Thyroid gland (tissue), 4 donors: Measurements from ENCODE around the gene FRMD7. TPM values are rescaled to one million over a fixed set of nuclear protein-coding genes. Genes with fewer than 3 reads are reported as not detected.

ENCODE experiments used
- DNase-seq, 2 donors: peaks; one replicate each; pipeline ENCODE4 v3.0.0-alpha.2; 2019
- H3K27ac ChIP-seq, 3 donors: fragments of 200-600 bp; sonication (generic); 1 replicate in 2 of 3; 2 replicates in 1 of 3; pipeline ENCODE4 v1.5.1; 2016 to 2019; ENCODE audit warnings: mild to moderate bottlenecking in 1 of 3, moderate library complexity in 1 of 3
- H3K27me3 ChIP-seq: fragments of 200-600 bp; sonication (generic); one replicate; pipeline ENCODE4 v1.5.1; 2019
- H3K36me3 ChIP-seq, 2 donors: fragments of 200-600 bp; sonication (generic); one replicate each; pipeline ENCODE4 v1.5.1; 2016 to 2019
- H3K4me1 ChIP-seq, 2 donors: fragments of 200-600 bp; sonication (generic); one replicate each; pipeline ENCODE4 v1.5.1; 2017 to 2019
- H3K4me3 ChIP-seq, 3 donors: fragments of 200-600 bp; sonication (generic); replicated peaks in 1 of 3; 1 replicate in 2 of 3; 2 replicates in 1 of 3; pipeline ENCODE4 v1.5.1; 2016; ENCODE audit warnings: mild to moderate bottlenecking in 1 of 3
- H3K9me3 ChIP-seq: fragments of 200-600 bp; sonication (generic); one replicate; pipeline ENCODE4 v1.5.1; 2017
- POLR2A ChIP-seq, 2 donors: fragments of 450-650 bp; IDR thresholded peaks; one replicate each; pipeline ENCODE4 v1.6.1; 2017; ENCODE audit warnings: antibody characterized with exemption in 2 of 2, mild to moderate bottlenecking in 2 of 2, moderate library complexity in 1 of 2
- WGBS, 2 donors: methylation state at CpG; one replicate each; pipeline ENCODE4 v1.1.5; 2017; 5-methylcytosine and 5-hydroxymethylcytosine counted together
- intact Hi-C: fragments of 100-400 bp; cut with DNase I; formaldehyde crosslinking; loops from one replicate; pipeline ENCODE4 v1.15.1; 2023
- total RNA-seq, 4 donors: library from RNA; depleted of rRNA; stranded (reverse); fragments of >200 nt; gene quantifications; one replicate each; pipeline ENCODE4 v1.2.3, GENCODE V29; 2016
- TF ChIP-seq, protein P1 (sequence below), 6 experiments: fragments of 200-600 bp in 3 of 6; fragments of 450-650 bp in 3 of 6; sonication (generic) in 3 of 6; IDR thresholded peaks; one replicate each; pipeline ENCODE4 v1.5.1; 2016 to 2019; ENCODE audit warnings: antibody characterized with exemption in 6 of 6, mild to moderate bottlenecking in 2 of 6, inconsistent platforms in 1 of 6, moderate library complexity in 1 of 6

The FRMD7 gene
- total RNA-seq, 4 donors from 2014 or later, result not detected

DNA sequence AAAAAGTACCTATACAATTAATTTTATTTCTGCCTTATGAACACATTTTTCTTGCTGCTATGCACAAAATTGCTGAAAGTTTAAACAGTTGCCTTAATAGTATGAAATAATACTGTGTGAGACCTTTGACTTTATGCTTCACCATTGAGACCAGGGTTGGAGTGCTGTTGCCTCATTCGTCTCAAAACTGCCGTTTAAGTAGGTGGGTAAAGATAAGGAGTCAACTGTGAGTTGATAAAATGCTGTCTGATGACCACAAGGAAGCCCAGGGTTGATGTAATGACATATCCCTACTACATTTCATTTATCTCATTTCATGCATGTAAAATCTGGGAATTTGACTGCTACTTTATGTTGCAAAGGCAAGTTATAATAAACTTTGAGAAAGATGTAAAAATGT lies 81.3 kb downstream of the FRMD7 start:
- no peak for DNase-seq
- Histone ChIP-seq H3K9me3 (no peaks in the 10 kb centered on the region), H3K4me1 (no peaks in the 10 kb centered on the region), H3K27me3 (no peaks in the 10 kb centered on the region), H3K36me3 (no peaks in the 10 kb centered on the region), H3K27ac (no peak overlapping the region), H3K4me3 (no peak overlapping the region)
- intact Hi-C loops, result no loop called here
- 39 to 52% methylated on average over 2 of the region's 2 CpGs for WGBS, 2 donors
- TF ChIP-seq, protein P1, sequence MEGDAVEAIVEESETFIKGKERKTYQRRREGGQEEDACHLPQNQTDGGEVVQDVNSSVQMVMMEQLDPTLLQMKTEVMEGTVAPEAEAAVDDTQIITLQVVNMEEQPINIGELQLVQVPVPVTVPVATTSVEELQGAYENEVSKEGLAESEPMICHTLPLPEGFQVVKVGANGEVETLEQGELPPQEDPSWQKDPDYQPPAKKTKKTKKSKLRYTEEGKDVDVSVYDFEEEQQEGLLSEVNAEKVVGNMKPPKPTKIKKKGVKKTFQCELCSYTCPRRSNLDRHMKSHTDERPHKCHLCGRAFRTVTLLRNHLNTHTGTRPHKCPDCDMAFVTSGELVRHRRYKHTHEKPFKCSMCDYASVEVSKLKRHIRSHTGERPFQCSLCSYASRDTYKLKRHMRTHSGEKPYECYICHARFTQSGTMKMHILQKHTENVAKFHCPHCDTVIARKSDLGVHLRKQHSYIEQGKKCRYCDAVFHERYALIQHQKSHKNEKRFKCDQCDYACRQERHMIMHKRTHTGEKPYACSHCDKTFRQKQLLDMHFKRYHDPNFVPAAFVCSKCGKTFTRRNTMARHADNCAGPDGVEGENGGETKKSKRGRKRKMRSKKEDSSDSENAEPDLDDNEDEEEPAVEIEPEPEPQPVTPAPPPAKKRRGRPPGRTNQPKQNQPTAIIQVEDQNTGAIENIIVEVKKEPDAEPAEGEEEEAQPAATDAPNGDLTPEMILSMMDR (IDR thresholded peaks at IDR 0.05), result no peak
- no peak for TF ChIP-seq POLR2A (IDR thresholded peaks at IDR 0.05)

GRCh38 chrX:132045456-132045855 lies 82.4 kb downstream of the FRMD7 start:
- H3K9me3 ChIP-seq, result no peaks in the 10 kb centered on the region
- no peaks in the 10 kb centered on the region for H3K4me1 ChIP-seq
- 79 to 85% methylated on average over 2 of the region's 2 CpGs for WGBS, 2 donors
- intact Hi-C loops, result no loop called here
- DNase-seq, result no peak
- H3K36me3 ChIP-seq, result no peaks in the 10 kb centered on the region
- TF ChIP-seq, protein P1 (IDR thresholded peaks at IDR 0.05), result no peak
- TF ChIP-seq POLR2A (IDR thresholded peaks at IDR 0.05), result no peak
- no peaks in the 10 kb centered on the region for H3K27me3 ChIP-seq
- H3K27ac ChIP-seq, result no peak overlapping the region
- no peak overlapping the region for H3K4me3 ChIP-seq

DNA sequence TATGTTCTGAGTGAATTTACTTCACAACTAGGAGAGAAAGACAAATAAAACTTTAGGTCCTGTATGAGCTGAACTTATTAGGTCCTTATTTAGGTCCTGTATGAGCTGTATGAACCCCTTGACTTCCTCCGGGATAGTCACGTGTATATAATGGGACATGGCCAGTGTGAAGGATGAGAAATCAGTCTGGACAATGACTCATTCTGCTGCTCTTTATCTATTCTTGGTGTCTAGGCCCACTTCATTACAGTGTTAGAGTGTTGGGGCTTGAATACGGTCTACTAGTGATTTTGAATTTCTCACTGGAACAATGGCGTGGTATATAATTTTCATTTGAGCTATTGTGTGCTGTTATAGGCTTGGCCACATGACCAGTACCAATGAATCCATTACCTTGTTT lies 82.9 kb downstream of the FRMD7 start:
- TF ChIP-seq POLR2A (IDR thresholded peaks at IDR 0.05), result no peak
- TF ChIP-seq, protein P1 (IDR thresholded peaks at IDR 0.05), result no peak
- Histone ChIP-seq H3K9me3 (no peaks in the 10 kb centered on the region), H3K27me3 (no peaks in the 10 kb centered on the region), H3K27ac (no peak overlapping the region), H3K36me3 (no peaks in the 10 kb centered on the region), H3K4me3 (no peak overlapping the region), H3K4me1 (no peaks in the 10 kb centered on the region)
- no peak for DNase-seq
- WGBS, 2 donors, result 96% methylated on average over 4 of the region's 4 CpGs
- intact Hi-C loops, result no loop called here

- Histone ChIP-seq H3K27me3 (no peaks in the 10 kb centered on the region), H3K4me3 (no peak overlapping the region), H3K9me3 (no peaks in the 10 kb centered on the region), H3K4me1 (no peaks in the 10 kb centered on the region), H3K36me3 (no peaks in the 10 kb centered on the region), H3K27ac (no peak overlapping the region)
- DNase-seq, result no peak
- 86 to 92% methylated on average over 2 of the region's 2 CpGs for WGBS, 2 donors
- TF ChIP-seq, protein P1 (IDR thresholded peaks at IDR 0.05), result no peak
- no peak for TF ChIP-seq POLR2A (IDR thresholded peaks at IDR 0.05)
- intact Hi-C loops, result no loop called here
Measured at GRCh38 chrX:132043977-132044376, 83.8 kb downstream of the FRMD7 start.

GRCh38 chrX:132041015-132041414 lies 86.8 kb downstream of the FRMD7 start:
- Histone ChIP-seq H3K9me3 (no peaks in the 10 kb centered on the region), H3K36me3 (no peaks in the 10 kb centered on the region), H3K27me3 (peaks cover 5% of the 10 kb centered on the region), H3K27ac (no peak overlapping the region), H3K4me1 (no peaks in the 10 kb centered on the region), H3K4me3 (no peak overlapping the region)
- TF ChIP-seq POLR2A (IDR thresholded peaks at IDR 0.05), result no peak
- no peak for DNase-seq
- 88% methylated on average over 4 of the region's 4 CpGs for WGBS, 2 donors
- intact Hi-C loops, result no loop called here

DNA sequence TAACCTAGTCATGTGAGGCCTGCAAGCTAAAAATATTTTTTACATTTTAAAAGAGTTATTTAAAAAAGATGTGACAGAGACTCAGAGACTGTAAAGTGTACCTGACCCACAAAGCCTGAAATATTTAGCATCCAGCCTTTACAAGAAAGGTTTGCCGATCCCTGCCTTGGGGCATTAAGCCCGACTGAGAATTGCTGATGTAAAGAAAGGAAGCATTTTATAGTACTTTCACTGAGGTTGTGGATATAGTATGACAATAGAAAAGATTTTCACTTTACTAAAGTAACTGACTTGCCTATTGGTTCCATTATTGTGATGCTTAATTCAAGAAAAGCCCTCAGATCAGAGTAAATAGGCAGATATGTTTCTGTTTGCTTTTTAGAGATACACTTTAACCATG lies 87.8 kb downstream of the FRMD7 start:
- intact Hi-C loops, result no loop called here
- WGBS, 2 donors, result 88 to 90% methylated on average over 2 of the region's 2 CpGs
- H3K9me3 ChIP-seq, result no peaks in the 10 kb centered on the region
- DNase-seq, result no peak
- H3K27me3 ChIP-seq, result peaks cover 8% of the 10 kb centered on the region
- no peaks in the 10 kb centered on the region for H3K4me1 ChIP-seq
- H3K4me3 ChIP-seq, result no peak overlapping the region
- no peaks in the 10 kb centered on the region for H3K36me3 ChIP-seq
- H3K27ac ChIP-seq, result no peak overlapping the region
- no peak for TF ChIP-seq POLR2A (IDR thresholded peaks at IDR 0.05)
- TF ChIP-seq, protein P1 (IDR thresholded peaks at IDR 0.05), result no peak
